Lower leg skin (tissue), 3 donors: Measurements from ENCODE around the gene PPP4R3A.

Experiments used
- POLR2A ChIP-seq, 2 donors: fragments of 450-650 bp; IDR thresholded peaks; one replicate each; pipeline ENCODE4 v1.6.1; 2016 to 2017; ENCODE audit warnings: antibody characterized with exemption in 2 of 2, mild to moderate bottlenecking in 1 of 2, moderate library complexity in 1 of 2
- TF ChIP-seq, protein P1 (sequence below), 3 donors: fragments of 450-650 bp; IDR thresholded peaks; one replicate each; pipeline ENCODE4 v1.5.1; 2016; ENCODE audit warnings: antibody characterized with exemption in 3 of 3, mild to moderate bottlenecking in 3 of 3, moderate library complexity in 2 of 3

DNA sequence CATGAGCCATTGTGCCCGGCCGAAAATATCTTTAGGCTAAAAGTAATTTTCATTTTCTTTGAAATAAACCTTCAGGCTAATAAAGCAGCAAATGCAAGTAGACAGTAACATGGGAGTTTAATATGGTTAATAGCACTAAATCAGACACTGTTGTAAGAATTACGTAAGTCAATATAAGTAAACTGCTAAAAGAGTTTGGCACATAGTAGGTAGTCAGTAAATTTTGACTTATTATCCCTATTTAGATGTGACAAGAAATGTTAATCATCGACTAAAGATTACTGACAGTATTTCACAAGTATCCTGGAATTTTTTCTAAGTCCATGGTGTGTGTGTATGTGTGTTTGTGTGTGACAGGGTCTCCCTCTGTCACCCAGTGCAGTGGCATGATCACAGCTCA is 3.9 kb downstream of the PPP4R3A start:
- TF ChIP-seq POLR2A (IDR thresholded peaks at IDR 0.05): no peak
- TF ChIP-seq, protein P1, sequence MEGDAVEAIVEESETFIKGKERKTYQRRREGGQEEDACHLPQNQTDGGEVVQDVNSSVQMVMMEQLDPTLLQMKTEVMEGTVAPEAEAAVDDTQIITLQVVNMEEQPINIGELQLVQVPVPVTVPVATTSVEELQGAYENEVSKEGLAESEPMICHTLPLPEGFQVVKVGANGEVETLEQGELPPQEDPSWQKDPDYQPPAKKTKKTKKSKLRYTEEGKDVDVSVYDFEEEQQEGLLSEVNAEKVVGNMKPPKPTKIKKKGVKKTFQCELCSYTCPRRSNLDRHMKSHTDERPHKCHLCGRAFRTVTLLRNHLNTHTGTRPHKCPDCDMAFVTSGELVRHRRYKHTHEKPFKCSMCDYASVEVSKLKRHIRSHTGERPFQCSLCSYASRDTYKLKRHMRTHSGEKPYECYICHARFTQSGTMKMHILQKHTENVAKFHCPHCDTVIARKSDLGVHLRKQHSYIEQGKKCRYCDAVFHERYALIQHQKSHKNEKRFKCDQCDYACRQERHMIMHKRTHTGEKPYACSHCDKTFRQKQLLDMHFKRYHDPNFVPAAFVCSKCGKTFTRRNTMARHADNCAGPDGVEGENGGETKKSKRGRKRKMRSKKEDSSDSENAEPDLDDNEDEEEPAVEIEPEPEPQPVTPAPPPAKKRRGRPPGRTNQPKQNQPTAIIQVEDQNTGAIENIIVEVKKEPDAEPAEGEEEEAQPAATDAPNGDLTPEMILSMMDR (IDR thresholded peaks at IDR 0.05): no peak
